H1 (cell line): ENCODE measurements around the gene MDK.

ENCODE experiments used
- JUN ChIP-seq: IDR thresholded peaks from 2 replicates; pipeline ENCODE4 v1.6.1; 2011; ENCODE audit warnings: low read depth, mild to moderate bottlenecking, improper control_type of control experiment, low read length
- POLR2A ChIP-seq, 2 experiments: IDR thresholded peaks; 1 replicate in 1 of 2; 2 replicates in 1 of 2; pipeline ENCODE4 v1.6.1; 2011; ENCODE audit warnings: low read depth in 2 of 2, low read length in 2 of 2, mild to moderate bottlenecking in 2 of 2; ENCODE audit errors: control extremely low read depth in 1 of 2

- TF ChIP-seq JUN (no peak), POLR2A (IDR thresholded peaks at IDR 0.05; ENCODE audit: control extremely low read depth in 1 of 2, low read depth in 2 of 2, low read length in 2 of 2) (no peak)
Observed at GRCh38 chr11:46337626-46338345, 43.7 kb upstream of the MDK start.
